DND-41 (cell line): ENCODE results near the gene WNT7B.

Source experiments
- ATAC-seq: fragments of 200-7000 bp; cut with Tn5 transposase; 3 replicates; pipeline ENCODE4 v1.9.1; 2021; ENCODE audit warnings: low read depth; ENCODE audit not compliant: insufficient read depth
- DNase-seq: peaks from one replicate; pipeline ENCODE4 v3.0.0-alpha.2; 2020
- H2AFZ ChIP-seq: 2 replicates; pipeline ENCODE4 v1.6.0; 2012; ENCODE audit warnings: low read depth, low read length
- H3K27ac ChIP-seq: 2 replicates; pipeline ENCODE4 v1.5.1; 2012; ENCODE audit warnings: low read length, inconsistent platforms
- H3K27me3 ChIP-seq: fragments of 200-600 bp; sonication (generic); 2 replicates; pipeline ENCODE4 v1.6.0; 2012; ENCODE audit warnings: low read length, mild to moderate bottlenecking, inconsistent platforms; ENCODE audit not compliant: insufficient read depth, poor library complexity
- H3K36me3 ChIP-seq: 2 replicates; pipeline ENCODE4 v1.5.1; 2012; ENCODE audit warnings: low read length, inconsistent platforms; ENCODE audit not compliant: insufficient read depth
- H3K4me1 ChIP-seq: 2 replicates; pipeline ENCODE4 v1.5.1; 2012; ENCODE audit warnings: mild to moderate bottlenecking, low read length; ENCODE audit not compliant: insufficient read depth
- H3K4me2 ChIP-seq: 2 replicates; pipeline ENCODE4 v1.6.0; 2012; ENCODE audit warnings: mild to moderate bottlenecking, moderate library complexity, low read length, inconsistent platforms; ENCODE audit not compliant: insufficient read depth
- H3K4me3 ChIP-seq, 2 experiments: fragments of 200-600 bp in 1 of 2; shearing (Covaris generic) in 1 of 2; 2 replicates each; pipeline ENCODE4 v1.5.1; 2012 to 2016; ENCODE audit warnings: inconsistent platforms in 2 of 2, low read length in 2 of 2, mild to moderate bottlenecking in 2 of 2, low read depth in 1 of 2, moderate library complexity in 1 of 2
- H3K79me2 ChIP-seq: 2 replicates; pipeline ENCODE4 v1.6.0; 2012; ENCODE audit warnings: low read length, inconsistent platforms; ENCODE audit not compliant: insufficient read depth
- H3K9ac ChIP-seq: 2 replicates; pipeline ENCODE4 v1.6.0; 2012; ENCODE audit warnings: low read depth, mild to moderate bottlenecking, inconsistent platforms, low read length, moderate library complexity
- H3K9me3 ChIP-seq: 2 replicates; pipeline ENCODE4 v1.5.1; 2012; ENCODE audit warnings: low read length, moderate library complexity, mild to moderate bottlenecking, inconsistent platforms; ENCODE audit not compliant: insufficient read depth, severe bottlenecking
- H4K20me1 ChIP-seq: 2 replicates; pipeline ENCODE4 v1.6.0; 2012; ENCODE audit warnings: low read length; ENCODE audit not compliant: insufficient read depth
- CTCF ChIP-seq: IDR thresholded peaks from 2 replicates; pipeline ENCODE4 v1.5.1; 2012; ENCODE audit warnings: borderline replicate concordance, low read length, moderate library complexity, mild to moderate bottlenecking; ENCODE audit not compliant: poor library complexity, severe bottlenecking; ENCODE audit errors: extremely low read depth
- EZH2 ChIP-seq: IDR thresholded peaks from 3 replicates; pipeline ENCODE4 v1.6.1; 2012; ENCODE audit warnings: borderline replicate concordance, low read depth, mild to moderate bottlenecking, moderate library complexity, low read length, inconsistent platforms; ENCODE audit not compliant: severe bottlenecking

Gene WNT7B

GRCh38 chr22:46021577-46021976, 44.6 kb upstream of the WNT7B start:
- no peaks in the 10 kb centered on the region for H3K79me2 ChIP-seq
- no peak overlapping the region for H3K4me2 ChIP-seq
- H3K4me3 ChIP-seq = no peak overlapping the region
- no peaks in the 10 kb centered on the region for H3K36me3 ChIP-seq
- DNase-seq (no peak), ATAC-seq (no peak)
- no peaks in the 10 kb centered on the region for H4K20me1 ChIP-seq
- H3K9ac ChIP-seq = no peak overlapping the region
- peaks cover 6% of the 10 kb centered on the region for H3K27me3 ChIP-seq
- no peak overlapping the region for H3K27ac ChIP-seq
- H3K4me1 ChIP-seq = no peaks in the 10 kb centered on the region
- TF ChIP-seq EZH2 (no peak), CTCF (no peak)
- no peak overlapping the region for H2AFZ ChIP-seq
- no peaks in the 10 kb centered on the region for H3K9me3 ChIP-seq

GRCh38 chr22:46019351-46019750, 42.4 kb upstream of the WNT7B start:
- TF ChIP-seq CTCF = no peak
- no peak for TF ChIP-seq EZH2
- Histone ChIP-seq H3K4me3 (no peak overlapping the region), H3K9me3 (no peaks in the 10 kb centered on the region), H4K20me1 (no peaks in the 10 kb centered on the region), H3K4me2 (no peak overlapping the region), H3K27me3 (peaks cover 3% of the 10 kb centered on the region), H3K27ac (no peak overlapping the region), H2AFZ (no peak overlapping the region), H3K9ac (no peak overlapping the region), H3K36me3 (no peaks in the 10 kb centered on the region), H3K4me1 (peaks cover 5% of the 10 kb centered on the region; the same call in 1 of the 2 replicates), H3K79me2 (no peaks in the 10 kb centered on the region)
- DNase-seq (no peak), ATAC-seq (no peak)

GRCh38 chr22:46018859-46019258, 41.9 kb upstream of the WNT7B start:
- Histone ChIP-seq H3K27ac (no peak overlapping the region), H3K4me2 (no peak overlapping the region), H3K79me2 (no peaks in the 10 kb centered on the region)

More at GRCh38 chr22:46018859-46019258, 41.9 kb upstream of the WNT7B start:
- no peaks in the 10 kb centered on the region for H4K20me1 ChIP-seq
- no peak for ATAC-seq
- peaks cover 9% of the 10 kb centered on the region for H3K4me1 ChIP-seq
- no peak overlapping the region for H3K4me3 ChIP-seq
- no peak for TF ChIP-seq CTCF
- no peak for TF ChIP-seq EZH2
- no peak overlapping the region for H2AFZ ChIP-seq
- H3K27me3 ChIP-seq = no peaks in the 10 kb centered on the region
- no peaks in the 10 kb centered on the region for H3K9me3 ChIP-seq
- no peak overlapping the region for H3K9ac ChIP-seq
- no peak for DNase-seq
- no peaks in the 10 kb centered on the region for H3K36me3 ChIP-seq
